ENCODE measurements around the gene COL23A1. TPM values are rescaled to one million over a fixed set of nuclear protein-coding genes. Genes with fewer than 3 reads are reported as not detected.

The COL23A1 gene
- total and polyA plus RNA-seq, 2 of the 8 experiments (the other 6 are each of a cell fraction or from before 2014, with no cell fraction given) = 3.1 to 4.7 TPM

DNA sequence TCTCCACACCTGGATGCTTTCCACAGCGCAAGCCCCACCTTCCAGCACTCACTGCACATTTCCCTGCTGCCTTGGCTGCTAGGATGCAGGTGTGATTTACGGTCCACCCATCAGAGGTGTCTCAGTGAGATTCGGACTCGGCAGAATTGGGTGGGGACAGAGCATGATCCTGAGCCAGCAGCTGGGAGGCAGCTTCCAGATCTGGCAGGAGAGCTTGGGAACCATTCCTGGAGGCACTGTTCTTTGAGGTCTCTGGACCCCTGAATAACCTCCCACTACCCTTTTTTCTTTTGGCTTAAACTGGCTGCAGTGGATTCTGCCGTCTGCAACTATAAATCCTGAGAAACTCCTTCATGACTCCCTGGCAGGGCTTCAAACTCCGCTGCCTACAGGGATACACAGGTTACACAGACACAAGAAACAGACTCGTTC, 258.0 kb downstream of the COL23A1 start:
- Histone ChIP-seq H3K9me3 (ENCODE audit: insufficient read depth in 2 of 2, low read depth in 1 of 2, low read length in 1 of 2) (no peaks in the 10 kb centered on the region), H3K56ac (replicated peaks; ENCODE audit: insufficient read length, low read depth, low read length) (no peak overlapping the region), H3K27ac (ENCODE audit: low read depth, low read length) (no peak overlapping the region), H3K79me2 (ENCODE audit: control insufficient read depth in 1 of 2, insufficient read depth in 2 of 2, low read length in 2 of 2) (no peaks in the 10 kb centered on the region), H3K79me1 (ENCODE audit: low read depth, low read length) (no peaks in the 10 kb centered on the region), H2AK5ac (ENCODE audit: low read depth, low read length) (no peak overlapping the region), H4K5ac (ENCODE audit: insufficient read length, low read depth, low read length) (no peak overlapping the region), H4K91ac (replicated peaks; ENCODE audit: insufficient read length, low read length) (no peak overlapping the region), H3K27me3 (replicated peaks in 1 of 4; ENCODE audit: control insufficient read depth in 3 of 4, extremely low read depth in 1 of 4, insufficient read depth in 3 of 4, low read length in 3 of 4) (no peaks in the 10 kb centered on the region), H3K36me3 (ENCODE audit: control insufficient read depth in 2 of 4, insufficient read depth in 4 of 4, low read length in 3 of 4) (no peaks in the 10 kb centered on the region), H3K9ac (replicated peaks in 1 of 4; ENCODE audit: extremely low read depth in 1 of 4, low read depth in 3 of 4, low read length in 3 of 4) (no peak overlapping the region), H3K4me1 (replicated peaks in 1 of 4; ENCODE audit: control insufficient read depth in 3 of 4, insufficient read depth in 4 of 4, low read length in 3 of 4) (peaks cover 0 to 12% (median 4%) of the 10 kb centered on the region in 4 experiments; a peak in 4 of 7 replicates), H2AFZ (ENCODE audit: low read length) (no peak overlapping the region), H3K18ac (ENCODE audit: extremely low read depth, low read length) (no peak overlapping the region), H4K8ac (ENCODE audit: extremely low read depth, insufficient read depth, low read length) (peak overlapping the region; percentile 66; the same call in 1 of the 2 replicates), H3K4me3 (ENCODE audit: extremely low read depth in 1 of 4, insufficient read depth in 2 of 4, low read depth in 3 of 4, low read length in 4 of 4) (no peak overlapping the region), H3K4ac (replicated peaks; ENCODE audit: insufficient read length, low read depth, low read length) (no peak overlapping the region), H4K20me1 (replicated peaks in 1 of 2; ENCODE audit: control insufficient read depth in 1 of 2, insufficient read depth in 2 of 2, low read length in 2 of 2) (no peaks in the 10 kb centered on the region), H3K23ac (ENCODE audit: insufficient read length) (no peak overlapping the region), H2BK12ac (ENCODE audit: low read depth, low read length) (no peak overlapping the region; the same call in 1 of the 2 replicates), H3K14ac (ENCODE audit: insufficient read length) (no peak overlapping the region), H2BK20ac (ENCODE audit: low read length) (no peak overlapping the region), H3K23me2 (ENCODE audit: low read depth, low read length) (no peaks in the 10 kb centered on the region), H2BK5ac (ENCODE audit: low read depth, low read length) (0 out of 2 replicates have a peak overlapping the region, but pooled peaks have one; percentile 16), H2BK15ac (ENCODE audit: low read length) (no peak overlapping the region), H3K4me2 (ENCODE audit: insufficient read depth in 1 of 2, low read depth in 2 of 2, low read length in 2 of 2) (no peak overlapping the region), H2BK120ac (replicated peaks; ENCODE audit: low read depth, low read length) (no peak overlapping the region)
- FAIRE-seq = no peak
- DNase-seq (ENCODE audit: low read depth in 1 of 2, low spot score in 2 of 2) = no peak
- POLR2A ChIA-PET (ENCODE audit: partially characterized antibody) = no interaction called here
- CTCF ChIA-PET (ENCODE audit: partially characterized antibody) = interaction anchor here (1.0 to 1.3 kb wide), 4 partner anchors 12 to 129 kb away, joined by 3 to 6 read pairs (median 4); no protein-coding TSS in a partner anchor
- 87% methylated on average over 7 of the region's 7 CpGs; no CpG with 5 or more reads in 1 of the 2 experiments for WGBS, 2 experiments (ENCODE audit: extremely low coverage in 1 of 2, insufficient coverage in 1 of 2, insufficient read length in 1 of 2, insufficient replicate concordance in 2 of 2, low coverage in 1 of 2, low lambda C conversion rate in 2 of 2, missing lambda C conversion rate in 1 of 2)
- TF ChIP-seq SRF (IDR thresholded peaks at IDR 0.05; ENCODE audit: low read depth, low read length) (no peak), TEAD4 (IDR thresholded peaks at IDR 0.05; ENCODE audit: low read depth, low read length) (no peak), SIRT6 (IDR thresholded peaks at IDR 0.05; ENCODE audit: low read length) (no peak), POLR2A (IDR thresholded peaks at IDR 0.05; ENCODE audit: control extremely low read depth in 1 of 2, low read depth in 2 of 2, low read length in 2 of 2) (no peak), CREB1 (IDR thresholded peaks at IDR 0.05) (no peak), CBX5 (IDR thresholded peaks at IDR 0.05; ENCODE audit: low read depth, low read length) (no peak), CHD1 (IDR thresholded peaks at IDR 0.05; ENCODE audit: low read depth, low read length) (no peak), ASH2L (IDR thresholded peaks at IDR 0.05; ENCODE audit: low read length) (no peak), TAF1 (IDR thresholded peaks at IDR 0.05; ENCODE audit: low read depth, low read length) (no peak)
- TF ChIP-seq, protein P1, sequence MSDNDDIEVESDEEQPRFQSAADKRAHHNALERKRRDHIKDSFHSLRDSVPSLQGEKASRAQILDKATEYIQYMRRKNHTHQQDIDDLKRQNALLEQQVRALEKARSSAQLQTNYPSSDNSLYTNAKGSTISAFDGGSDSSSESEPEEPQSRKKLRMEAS (IDR thresholded peaks at IDR 0.05) = no peak
- TF ChIP-seq, protein P2, sequence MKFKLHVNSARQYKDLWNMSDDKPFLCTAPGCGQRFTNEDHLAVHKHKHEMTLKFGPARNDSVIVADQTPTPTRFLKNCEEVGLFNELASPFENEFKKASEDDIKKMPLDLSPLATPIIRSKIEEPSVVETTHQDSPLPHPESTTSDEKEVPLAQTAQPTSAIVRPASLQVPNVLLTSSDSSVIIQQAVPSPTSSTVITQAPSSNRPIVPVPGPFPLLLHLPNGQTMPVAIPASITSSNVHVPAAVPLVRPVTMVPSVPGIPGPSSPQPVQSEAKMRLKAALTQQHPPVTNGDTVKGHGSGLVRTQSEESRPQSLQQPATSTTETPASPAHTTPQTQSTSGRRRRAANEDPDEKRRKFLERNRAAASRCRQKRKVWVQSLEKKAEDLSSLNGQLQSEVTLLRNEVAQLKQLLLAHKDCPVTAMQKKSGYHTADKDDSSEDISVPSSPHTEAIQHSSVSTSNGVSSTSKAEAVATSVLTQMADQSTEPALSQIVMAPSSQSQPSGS (IDR thresholded peaks at IDR 0.05; ENCODE audit: low read length) = no peak

Data from H1 (cell line).